Measurements from ENCODE around the gene ABCG5.

The ABCG5 gene

GRCh38 chr2:43831543-43832294 is 6.9 kb downstream of the ABCG5 start:
- Histone ChIP-seq H3K9me3 (ENCODE audit: control insufficient read depth, insufficient read depth, low read depth, low read length) (no peaks in the 10 kb centered on the region), H3K4me1 (ENCODE audit: control insufficient read depth, insufficient read depth, low read length) (no peaks in the 10 kb centered on the region), H3K27ac (ENCODE audit: extremely low read depth, low read depth, low read length) (no peak overlapping the region), H3K4me3 (ENCODE audit: low read depth, low read length) (no peak overlapping the region), H3K36me3 (ENCODE audit: control insufficient read depth in 2 of 2, insufficient read depth in 1 of 2, low read length in 2 of 2) (no peaks in the 10 kb centered on the region)
- TF ChIP-seq ZNF596 (tag by site-specific recombination; IDR thresholded peaks at IDR 0.05) (no peak), ZNF324 (tag by site-specific recombination; IDR thresholded peaks at IDR 0.05) (no peak), WT1 (tag by site-specific recombination; IDR thresholded peaks at IDR 0.05) (no peak), ZNF184 (tag by site-specific recombination; IDR thresholded peaks at IDR 0.05) (no peak), SALL2 (tag by site-specific recombination; IDR thresholded peaks at IDR 0.05; ENCODE audit: borderline replicate concordance) (no peak), ZNF558 (tag by site-specific recombination; IDR thresholded peaks at IDR 0.05) (no peak), ZNF37A (tag by site-specific recombination; IDR thresholded peaks at IDR 0.05) (no peak)
- POLR2A ChIA-PET = no interaction called here
- CTCF ChIA-PET = interaction anchor here (1.1 kb wide), 1 partner anchor 12 kb away, joined by 3 read pairs; no protein-coding TSS in a partner anchor

GRCh38 chr2:43826305-43827250 is 12.1 kb downstream of the ABCG5 start:
- Histone ChIP-seq H3K36me3 (ENCODE audit: control insufficient read depth in 2 of 2, insufficient read depth in 1 of 2, low read length in 2 of 2) (no peaks in the 10 kb centered on the region), H3K4me3 (ENCODE audit: low read depth, low read length) (no peak overlapping the region), H3K4me1 (ENCODE audit: control insufficient read depth, insufficient read depth, low read length) (no peaks in the 10 kb centered on the region), H3K27ac (ENCODE audit: extremely low read depth, low read depth, low read length) (no peak overlapping the region), H3K9me3 (ENCODE audit: control insufficient read depth, insufficient read depth, low read depth, low read length) (no peaks in the 10 kb centered on the region)
- POLR2A ChIA-PET = no interaction called here
- TF ChIP-seq ZNF175 (tag by site-specific recombination; IDR thresholded peaks at IDR 0.05) = no peak
- TF ChIP-seq OVOL3 (tag by site-specific recombination; IDR thresholded peaks at IDR 0.05) = no peak
- no peak for TF ChIP-seq ZNF596 (tag by site-specific recombination; IDR thresholded peaks at IDR 0.05)
- no peak for TF ChIP-seq ZNF747 (tag by site-specific recombination; IDR thresholded peaks at IDR 0.05)
- no peak for TF ChIP-seq SP2 (tag by site-specific recombination; IDR thresholded peaks at IDR 0.05)
- no peak for TF ChIP-seq ZNF121 (tag by site-specific recombination; IDR thresholded peaks at IDR 0.05)
- TF ChIP-seq ZNF350 (tag by site-specific recombination; IDR thresholded peaks at IDR 0.05) = no peak
- TF ChIP-seq ZBTB17 (tag by site-specific recombination; IDR thresholded peaks at IDR 0.05) = no peak
- no peak for TF ChIP-seq ZNF23 (tag by site-specific recombination; IDR thresholded peaks at IDR 0.05; ENCODE audit: borderline replicate concordance)
- no peak for TF ChIP-seq ZSCAN30 (tag by site-specific recombination; IDR thresholded peaks at IDR 0.05)
- TF ChIP-seq ZNF510 (tag by site-specific recombination; IDR thresholded peaks at IDR 0.05; ENCODE audit: insufficient replicate concordance) = no peak
- TF ChIP-seq ZNF184 (tag by site-specific recombination; IDR thresholded peaks at IDR 0.05) = no peak
- TF ChIP-seq ZNF654 (tag by site-specific recombination; IDR thresholded peaks at IDR 0.05; ENCODE audit: low read depth) = no peak
- TF ChIP-seq ZNF2 (tag by site-specific recombination; IDR thresholded peaks at IDR 0.05) = no peak
- TF ChIP-seq ZNF837 (tag by site-specific recombination; IDR thresholded peaks at IDR 0.05) = no peak
- CTCF ChIA-PET = no interaction called here

GRCh38 chr2:43825841-43826240 is 12.8 kb downstream of the ABCG5 start:
- Histone ChIP-seq H3K9me3 (ENCODE audit: control insufficient read depth, insufficient read depth, low read depth, low read length) (no peaks in the 10 kb centered on the region), H3K36me3 (ENCODE audit: control insufficient read depth in 2 of 2, insufficient read depth in 1 of 2, low read length in 2 of 2) (no peaks in the 10 kb centered on the region), H3K27ac (ENCODE audit: extremely low read depth, low read depth, low read length) (no peak overlapping the region), H3K4me1 (ENCODE audit: control insufficient read depth, insufficient read depth, low read length) (no peaks in the 10 kb centered on the region), H3K4me3 (ENCODE audit: low read depth, low read length) (no peak overlapping the region)
- ChIA-PET POLR2A (no interaction called here), CTCF (no interaction called here)
- TF ChIP-seq ZNF585B (tag by site-specific recombination; IDR thresholded peaks at IDR 0.05) = no peak
